Natural killer cell treated with Interleukin-12 subunit alpha and Interleukin-12 subunit beta and Interleukin-15 and Interleukin-18, amount 100 ng/mL, for 72 hours (primary cell): ENCODE results near the gene PROX1. TPM values are rescaled to one million over a fixed set of nuclear protein-coding genes. Genes with fewer than 3 reads are reported as not detected.

Experiments used
- ATAC-seq, 2 donors: fragments of 150-1000 bp; cut with Tn5 transposase in 1 of 2; sonication (Bioruptor Pico), chemical (Tn5 transposase) in 1 of 2; 2 replicates each; pipeline ENCODE4 v1.10.0; 2021
- DNase-seq: peaks from one replicate; pipeline ENCODE4 v3.0.0; 2022; ENCODE audit warnings: low spot score
- H3K27ac Mint-ChIP-seq, 2 donors: 1 replicate in 1 of 2; 2 replicates in 1 of 2; pipeline ENCODE4 v1.8.0; 2022; ENCODE audit warnings: mixed read lengths in 2 of 2, mild to moderate bottlenecking in 1 of 2, moderate library complexity in 1 of 2
- H3K27me3 Mint-ChIP-seq, 2 donors: 1 replicate in 1 of 2; 2 replicates in 1 of 2; pipeline ENCODE4 v1.8.0; 2022; ENCODE audit warnings: mixed read lengths in 2 of 2
- H3K36me3 Mint-ChIP-seq: one replicate; pipeline ENCODE4 v1.8.0; 2022; ENCODE audit warnings: mixed read lengths
- H3K4me1 Mint-ChIP-seq, 2 donors: 1 replicate in 1 of 2; 2 replicates in 1 of 2; pipeline ENCODE4 v1.8.0; 2022; ENCODE audit warnings: low read depth in 2 of 2, mixed read lengths in 2 of 2, mild to moderate bottlenecking in 1 of 2
- H3K4me3 Mint-ChIP-seq: one replicate; pipeline ENCODE4 v1.8.0; 2022; ENCODE audit warnings: mixed read lengths
- H3K9me3 Mint-ChIP-seq: 2 replicates; pipeline ENCODE4 v1.8.0; 2022; ENCODE audit warnings: mixed read lengths
- total RNA-seq, 2 donors: library from RNA; stranded (reverse); gene quantifications; one replicate each; pipeline ENCODE4 v1.2.3, GENCODE V29; 2022

Gene PROX1, protein sequence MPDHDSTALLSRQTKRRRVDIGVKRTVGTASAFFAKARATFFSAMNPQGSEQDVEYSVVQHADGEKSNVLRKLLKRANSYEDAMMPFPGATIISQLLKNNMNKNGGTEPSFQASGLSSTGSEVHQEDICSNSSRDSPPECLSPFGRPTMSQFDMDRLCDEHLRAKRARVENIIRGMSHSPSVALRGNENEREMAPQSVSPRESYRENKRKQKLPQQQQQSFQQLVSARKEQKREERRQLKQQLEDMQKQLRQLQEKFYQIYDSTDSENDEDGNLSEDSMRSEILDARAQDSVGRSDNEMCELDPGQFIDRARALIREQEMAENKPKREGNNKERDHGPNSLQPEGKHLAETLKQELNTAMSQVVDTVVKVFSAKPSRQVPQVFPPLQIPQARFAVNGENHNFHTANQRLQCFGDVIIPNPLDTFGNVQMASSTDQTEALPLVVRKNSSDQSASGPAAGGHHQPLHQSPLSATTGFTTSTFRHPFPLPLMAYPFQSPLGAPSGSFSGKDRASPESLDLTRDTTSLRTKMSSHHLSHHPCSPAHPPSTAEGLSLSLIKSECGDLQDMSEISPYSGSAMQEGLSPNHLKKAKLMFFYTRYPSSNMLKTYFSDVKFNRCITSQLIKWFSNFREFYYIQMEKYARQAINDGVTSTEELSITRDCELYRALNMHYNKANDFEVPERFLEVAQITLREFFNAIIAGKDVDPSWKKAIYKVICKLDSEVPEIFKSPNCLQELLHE
- total RNA-seq, result not detected

DNA sequence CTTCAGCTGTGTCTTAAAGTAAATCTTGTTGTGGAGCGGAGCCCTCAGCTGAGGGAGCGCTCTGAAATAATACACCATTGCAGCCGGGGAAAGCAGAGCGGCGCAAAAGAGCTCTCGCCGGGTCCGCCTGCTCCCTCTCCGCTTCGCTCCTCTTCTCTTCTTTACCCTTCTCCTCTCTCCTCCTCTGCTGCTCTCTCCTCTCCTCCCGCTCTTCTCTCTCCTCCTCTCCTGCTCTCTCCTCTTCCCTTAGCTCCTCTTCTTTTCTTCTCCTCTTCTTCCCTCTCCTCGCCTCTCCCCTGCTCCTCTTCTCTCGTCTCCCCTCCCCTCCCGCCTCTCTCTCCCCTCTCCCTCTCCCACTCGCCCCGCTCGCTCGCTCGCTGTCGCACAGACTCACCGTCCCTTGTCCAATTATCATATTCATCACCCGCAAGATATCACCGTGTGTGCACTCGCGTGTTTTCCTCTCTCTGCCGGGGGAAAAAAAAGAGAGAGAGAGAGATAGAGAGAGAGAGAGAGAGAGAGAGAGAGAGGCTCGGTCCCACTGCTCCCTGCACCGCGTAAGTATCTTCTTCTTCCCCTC lies at the start of gene PROX1:
TSS of gene PROX1 (plus strand) at position 47 of the 580 bp plus-strand sequence. CDS start 8,563 bp downstream, outside the sequence.
- DNase-seq, result no peak
- ATAC-seq, result peak in 1 of 2 donors; percentile 37
- H3K36me3 Mint-ChIP-seq, result peaks cover 32% of the 10 kb centered on the region
- H3K4me1 Mint-ChIP-seq, result peaks cover 22 to 23% of the 10 kb centered on the region in 2 donors
- H3K9me3 Mint-ChIP-seq, result peaks cover 3% of the 10 kb centered on the region
- no peak within 1 kb of the TSS for H3K27ac Mint-ChIP-seq
- peaks cover 73 to 88% of the 10 kb centered on the region in 2 donors for H3K27me3 Mint-ChIP-seq
- H3K4me3 Mint-ChIP-seq, result peak within 1 kb of the TSS; percentile 76

GRCh38 chr1:213938776-213939175 lies 49.0 kb upstream of the PROX1 start:
- Mint-ChIP-seq H3K27ac (no peak overlapping the region), H3K4me3 (no peak overlapping the region), H3K9me3 (peaks cover 12% of the 10 kb centered on the region), H3K36me3 (no peaks in the 10 kb centered on the region), H3K27me3 (no peaks in the 10 kb centered on the region), H3K4me1 (no peaks in the 10 kb centered on the region)
- no peak for DNase-seq
- no peak for ATAC-seq

GRCh38 chr1:213939888-213940287 lies 47.9 kb upstream of the PROX1 start:
- ATAC-seq, result no peak
- no peaks in the 10 kb centered on the region for H3K27me3 Mint-ChIP-seq

DNA sequence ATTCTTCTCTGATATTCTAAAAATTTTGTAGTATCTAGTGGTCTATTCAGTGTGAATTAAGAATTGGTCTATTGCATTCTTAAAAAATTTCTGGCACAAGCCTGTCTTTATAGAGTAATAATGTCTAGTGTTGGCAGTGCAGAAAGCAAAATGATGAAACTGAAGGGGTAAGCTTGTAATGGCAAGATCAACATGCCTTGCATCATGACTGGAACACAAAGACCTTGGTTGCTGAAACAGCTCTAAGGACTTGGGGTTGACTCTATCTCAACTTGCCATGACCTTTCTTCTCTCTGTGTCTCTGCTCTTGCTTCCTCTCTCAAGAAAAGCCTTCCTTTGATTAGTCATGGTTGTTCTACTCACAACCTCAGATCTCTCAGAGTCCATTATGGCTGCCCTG lies 46.8 kb upstream of the PROX1 start:
- Mint-ChIP-seq H3K36me3 (no peaks in the 10 kb centered on the region), H3K27me3 (peaks cover 0 to 9% of the 10 kb centered on the region in 2 donors), H3K27ac (no peak overlapping the region), H3K9me3 (peaks cover 17% of the 10 kb centered on the region), H3K4me1 (no peaks in the 10 kb centered on the region), H3K4me3 (no peak overlapping the region)
- ATAC-seq (no peak), DNase-seq (no peak)

More at GRCh38 chr1:213939888-213940287, 47.9 kb upstream of the PROX1 start:
- no peak for DNase-seq
- Mint-ChIP-seq H3K36me3 (no peaks in the 10 kb centered on the region), H3K4me1 (no peaks in the 10 kb centered on the region), H3K9me3 (peaks cover 12% of the 10 kb centered on the region), H3K4me3 (no peak overlapping the region), H3K27ac (no peak overlapping the region)

DNA sequence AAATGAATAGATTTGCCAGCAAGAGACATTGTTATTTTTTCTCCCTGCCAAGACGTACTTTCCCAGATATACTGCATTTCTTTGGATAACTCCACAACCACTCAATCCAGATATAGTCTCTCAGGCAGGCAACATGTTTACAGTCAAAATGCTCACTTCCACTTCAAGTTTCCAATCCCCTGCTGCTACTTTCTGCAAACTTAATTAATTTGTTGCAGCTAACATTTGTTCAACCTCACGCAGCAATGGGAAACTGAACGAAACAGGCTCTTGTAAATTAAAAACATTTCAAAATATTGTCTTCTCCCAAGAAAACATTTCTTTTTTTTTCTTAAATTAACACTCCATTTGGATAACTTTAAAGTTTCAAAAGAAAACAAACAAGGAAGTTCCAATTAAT lies 45.7 kb upstream of the PROX1 start:
- Mint-ChIP-seq H3K27ac (no peak overlapping the region), H3K4me3 (no peak overlapping the region), H3K27me3 (peaks cover 0 to 12% of the 10 kb centered on the region in 2 donors), H3K4me1 (no peaks in the 10 kb centered on the region), H3K9me3 (peaks cover 12% of the 10 kb centered on the region), H3K36me3 (no peaks in the 10 kb centered on the region)
- DNase-seq (no peak), ATAC-seq (no peak)

- no peak for ATAC-seq
- Mint-ChIP-seq H3K27ac (no peak overlapping the region), H3K9me3 (peaks cover 8% of the 10 kb centered on the region), H3K4me3 (no peak overlapping the region), H3K36me3 (no peaks in the 10 kb centered on the region), H3K27me3 (peaks cover 0 to 12% of the 10 kb centered on the region in 2 donors), H3K4me1 (no peaks in the 10 kb centered on the region)
- no peak for DNase-seq
Observed at GRCh38 chr1:213947200-213947801, 40.5 kb upstream of the PROX1 start.

GRCh38 chr1:213951876-213952275 lies 35.9 kb upstream of the PROX1 start:
- ATAC-seq (no peak), DNase-seq (no peak)
- Mint-ChIP-seq H3K4me1 (no peaks in the 10 kb centered on the region), H3K27ac (no peak overlapping the region), H3K36me3 (no peaks in the 10 kb centered on the region), H3K4me3 (no peak overlapping the region), H3K27me3 (no peaks in the 10 kb centered on the region), H3K9me3 (no peaks in the 10 kb centered on the region)

DNA sequence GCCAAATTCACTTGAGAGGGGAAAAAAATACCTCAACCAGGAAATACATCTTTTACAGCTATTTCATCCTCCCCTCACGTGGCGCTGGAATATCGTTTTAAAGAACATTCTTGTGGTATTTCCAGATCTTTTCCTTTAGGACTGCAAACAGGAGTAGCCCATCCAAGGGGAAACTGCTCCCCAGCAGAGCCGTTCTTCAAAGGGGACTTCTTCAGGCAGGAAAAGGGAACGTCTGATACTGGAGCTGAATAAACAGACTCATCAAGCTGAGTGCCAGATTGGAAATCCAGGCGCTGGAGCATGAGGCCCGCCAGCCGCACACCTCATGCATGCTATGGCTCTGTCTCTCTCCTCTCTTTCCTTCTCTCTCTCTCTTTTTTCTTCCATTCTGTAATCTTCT lies 34.0 kb upstream of the PROX1 start:
- Mint-ChIP-seq H3K27ac (no peak overlapping the region), H3K4me1 (no peaks in the 10 kb centered on the region)
- no peak for DNase-seq

DNA sequence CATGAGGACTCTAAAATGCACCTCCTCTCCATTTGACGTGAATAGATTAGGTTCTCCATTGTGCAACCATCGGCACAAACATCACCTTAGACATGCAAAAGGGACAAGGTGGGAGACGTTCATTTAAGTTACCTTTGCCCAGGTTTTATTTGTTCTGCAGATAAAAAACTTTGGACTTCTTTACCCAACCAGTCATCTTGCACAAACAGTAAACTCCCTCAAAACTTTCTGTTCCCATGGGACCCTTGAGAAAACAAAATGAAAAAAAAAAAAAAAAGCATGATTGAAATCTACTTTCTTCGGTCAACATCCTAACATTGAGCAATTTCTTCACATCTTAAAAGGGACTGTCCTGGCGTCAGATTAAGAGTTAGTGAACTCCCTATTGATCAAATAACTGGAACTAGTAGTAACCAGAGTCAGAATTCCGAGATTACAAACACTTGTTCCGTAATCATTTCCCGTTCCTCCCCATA lies 31.4 kb upstream of the PROX1 start:
- Mint-ChIP-seq H3K27ac (no peak overlapping the region), H3K36me3 (no peaks in the 10 kb centered on the region), H3K9me3 (peaks cover 3% of the 10 kb centered on the region), H3K4me1 (no peaks in the 10 kb centered on the region), H3K27me3 (no peaks in the 10 kb centered on the region), H3K4me3 (no peak overlapping the region)
- no peak for DNase-seq
- no peak for ATAC-seq

More for the DNA sequence above, 34.0 kb upstream of the PROX1 start:
- H3K4me3 Mint-ChIP-seq, result no peak overlapping the region
- no peaks in the 10 kb centered on the region for H3K27me3 Mint-ChIP-seq
- no peak for ATAC-seq
- no peaks in the 10 kb centered on the region for H3K36me3 Mint-ChIP-seq
- H3K9me3 Mint-ChIP-seq, result peaks cover 3% of the 10 kb centered on the region

DNA sequence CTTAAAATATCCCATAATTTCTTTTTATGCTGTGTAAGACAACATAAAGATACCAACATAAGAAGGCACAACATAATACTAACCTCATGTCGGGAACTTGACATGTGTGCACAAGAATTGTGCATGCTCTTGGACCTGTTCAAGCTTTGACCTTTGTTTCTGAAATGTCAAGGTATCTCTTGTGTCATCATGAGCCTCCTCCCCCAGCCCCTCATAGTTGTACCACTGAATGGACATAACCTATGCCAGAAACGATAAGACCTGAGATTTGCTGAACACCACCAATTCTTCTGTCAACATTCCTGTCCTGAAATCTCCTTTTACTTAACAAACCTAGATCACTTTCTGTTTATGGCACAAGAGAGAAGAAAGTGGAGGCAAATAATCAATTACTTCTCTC lies 29.4 kb upstream of the PROX1 start:
- H3K27me3 Mint-ChIP-seq, result no peaks in the 10 kb centered on the region
- H3K9me3 Mint-ChIP-seq, result peaks cover 3% of the 10 kb centered on the region
- H3K4me1 Mint-ChIP-seq, result no peaks in the 10 kb centered on the region
- DNase-seq, result no peak
- H3K36me3 Mint-ChIP-seq, result no peaks in the 10 kb centered on the region
- H3K4me3 Mint-ChIP-seq, result no peak overlapping the region
- ATAC-seq, result no peak
- H3K27ac Mint-ChIP-seq, result no peak overlapping the region

GRCh38 chr1:213960963-213961362 lies 26.8 kb upstream of the PROX1 start:
- Mint-ChIP-seq H3K27me3 (peaks cover 0 to 6% of the 10 kb centered on the region in 2 donors), H3K4me1 (no peaks in the 10 kb centered on the region), H3K27ac (no peak overlapping the region), H3K9me3 (peaks cover 3% of the 10 kb centered on the region), H3K36me3 (no peaks in the 10 kb centered on the region), H3K4me3 (no peak overlapping the region)
- ATAC-seq (no peak), DNase-seq (no peak)

- DNase-seq (no peak), ATAC-seq (no peak)
- Mint-ChIP-seq H3K27me3 (peaks cover 0 to 6% of the 10 kb centered on the region in 2 donors), H3K27ac (no peak overlapping the region), H3K4me3 (no peak overlapping the region), H3K4me1 (no peaks in the 10 kb centered on the region), H3K9me3 (peaks cover 3% of the 10 kb centered on the region), H3K36me3 (no peaks in the 10 kb centered on the region)
Observed at GRCh38 chr1:213962508-213962907, 25.3 kb upstream of the PROX1 start.

DNA sequence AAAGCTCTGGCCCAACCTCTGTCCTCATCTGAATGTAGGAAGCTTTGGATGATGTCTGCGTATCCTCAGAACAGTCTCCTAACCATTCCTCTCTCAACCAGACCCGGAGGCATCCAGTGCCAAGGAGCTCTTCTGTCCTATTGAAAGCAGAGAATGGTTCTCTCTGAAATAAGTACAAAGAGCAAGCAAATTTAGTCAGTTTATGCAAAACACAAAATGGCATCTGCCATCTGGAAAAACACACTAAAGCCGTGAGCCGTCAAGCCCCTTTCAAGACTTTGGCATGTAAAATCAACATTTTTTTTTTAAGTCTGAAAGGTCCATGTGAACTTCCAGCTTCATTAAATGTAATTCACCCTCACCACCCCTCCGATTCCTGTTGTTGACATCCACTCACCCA lies 21.7 kb upstream of the PROX1 start:
- DNase-seq (no peak), ATAC-seq (no peak)
- no peaks in the 10 kb centered on the region for H3K36me3 Mint-ChIP-seq
- no peak overlapping the region for H3K27ac Mint-ChIP-seq
- peaks cover 0 to 22% of the 10 kb centered on the region in 2 donors for H3K27me3 Mint-ChIP-seq
- H3K4me1 Mint-ChIP-seq, result no peaks in the 10 kb centered on the region
- no peaks in the 10 kb centered on the region for H3K9me3 Mint-ChIP-seq
- H3K4me3 Mint-ChIP-seq, result no peak overlapping the region
